ENCODE measurements around the gene CSTF1.

CSTF1 gene

DNA sequence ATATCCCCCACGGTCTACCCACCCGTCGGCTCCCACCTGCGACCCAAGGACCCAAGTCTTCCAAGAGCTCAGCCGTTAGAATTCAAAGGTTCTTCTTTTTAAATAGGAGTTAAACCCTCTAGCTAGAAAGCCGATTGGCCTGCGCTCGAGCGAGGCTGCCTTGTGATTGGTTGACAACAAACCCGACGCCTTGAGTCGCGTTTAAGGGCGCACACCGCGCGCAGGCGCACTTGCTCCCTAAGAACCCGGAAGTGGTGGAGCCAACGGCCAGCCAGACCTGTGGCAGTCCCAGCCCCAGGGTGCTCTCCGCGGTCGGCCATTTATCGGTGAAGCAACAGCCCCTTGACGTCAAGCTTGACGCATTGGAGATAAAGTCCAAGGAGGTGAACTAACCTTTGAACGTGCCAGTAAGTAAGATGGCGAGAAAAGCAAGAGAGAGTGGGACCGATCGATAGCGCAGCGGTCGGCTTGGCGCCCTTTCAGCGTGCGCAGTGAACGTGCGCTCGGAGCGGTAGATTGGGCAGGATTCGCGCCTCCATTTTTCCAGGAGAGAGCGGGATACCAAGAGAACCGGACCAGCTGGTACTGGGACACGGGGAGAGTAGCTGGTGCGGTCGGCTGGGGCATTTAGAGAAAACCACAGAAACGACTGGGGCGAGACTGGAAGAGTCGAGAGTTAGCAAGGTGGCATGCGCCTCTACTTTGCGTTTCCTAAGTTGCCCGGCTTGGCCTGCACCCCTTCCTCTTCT lies at the start of gene CSTF1, which contains the start of gene AURKA:
Gene CSTF1 (plus strand): TSS at position 514 of the 749 bp plus-strand sequence. CDS start 2,908 bp downstream, outside the sequence.
Gene AURKA (minus strand): TSS at position 84 of the 749 bp plus-strand sequence. CDS start 4,018 bp downstream, outside the sequence.
- peak; percentile 95 for DNase-seq

GRCh38 chr20:56342783-56343182 lies 49.7 kb upstream of the CSTF1 start:
- DNase-seq: no peak

GRCh38 chr20:56343861-56344381 lies 48.5 kb upstream of the CSTF1 start:
- no peak for DNase-seq

- no peak for DNase-seq
Measured at GRCh38 chr20:56345911-56346310, 46.5 kb upstream of the CSTF1 start.

DNA sequence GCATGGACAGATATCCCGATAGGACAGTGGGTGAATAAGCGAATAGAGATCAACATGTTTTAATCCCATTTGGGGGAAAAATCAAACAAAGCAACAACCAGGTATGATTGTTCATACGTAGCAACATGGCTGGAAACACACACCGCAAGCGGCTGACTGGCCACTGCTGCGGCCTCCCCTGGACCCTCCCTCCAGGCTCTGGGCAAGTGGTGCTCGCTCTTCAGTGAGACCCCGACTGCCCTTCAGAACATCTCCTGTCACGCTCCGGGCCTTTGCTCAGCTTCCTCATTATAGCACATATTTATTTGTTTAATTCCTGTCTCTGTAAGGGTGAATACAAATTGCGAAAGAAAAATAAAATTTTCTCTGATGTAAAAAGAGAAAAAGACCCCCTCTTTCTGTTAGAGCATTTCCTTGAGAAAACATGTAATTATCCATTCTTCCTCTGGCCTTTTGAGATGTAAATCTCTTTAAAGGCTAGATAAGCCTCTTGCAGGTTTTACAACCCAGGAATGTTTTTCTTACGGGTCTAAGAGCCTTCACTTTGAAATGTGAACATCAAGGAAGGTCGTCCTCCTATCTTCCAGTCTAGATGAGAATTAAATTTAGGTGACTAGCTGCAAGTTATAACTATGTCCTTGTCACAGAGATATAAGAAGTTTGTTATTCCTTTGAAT lies 44.7 kb upstream of the CSTF1 start:
- no peak for DNase-seq

- no peak for DNase-seq
Measured at GRCh38 chr20:56348305-56348693, 44.1 kb upstream of the CSTF1 start.

DNA sequence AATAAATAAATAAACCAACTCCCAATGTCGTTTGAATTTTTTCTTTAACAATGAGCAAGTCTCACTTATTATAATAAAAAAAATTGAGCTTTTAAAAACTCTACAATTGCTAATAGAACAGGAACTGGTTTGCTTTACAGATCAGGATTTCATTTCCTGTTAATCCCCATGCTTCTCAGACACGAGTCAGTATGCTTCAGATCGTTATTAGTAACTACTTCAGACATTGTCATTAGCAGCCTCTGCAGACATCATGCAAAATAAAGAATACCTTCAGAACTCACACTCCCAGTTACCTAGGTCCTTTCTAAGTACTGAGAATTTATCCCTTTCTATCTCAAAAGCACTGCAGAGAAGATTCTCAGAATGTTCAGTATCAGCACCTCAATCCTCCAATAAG lies 43.7 kb upstream of the CSTF1 start:
- no peak for DNase-seq

DNA sequence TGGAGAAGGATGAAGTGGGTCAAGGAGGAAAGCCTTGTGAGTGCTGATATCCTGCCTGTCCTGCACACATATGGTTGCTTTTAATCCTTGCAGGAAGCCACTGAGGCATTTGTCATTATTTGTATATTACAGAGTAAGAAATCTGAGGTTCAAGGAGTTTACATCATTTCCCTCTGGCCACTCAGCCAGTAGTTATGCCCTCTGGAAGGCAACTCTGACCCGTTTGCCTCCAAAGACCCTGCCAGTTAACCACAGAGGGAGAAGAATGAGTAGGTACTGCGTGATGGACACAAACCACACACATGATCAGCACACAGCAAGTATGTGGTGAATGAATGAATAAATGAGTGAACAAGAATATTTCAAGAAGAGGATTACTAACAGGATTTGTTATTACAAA lies 41.6 kb upstream of the CSTF1 start:
- no peak for DNase-seq

DNA sequence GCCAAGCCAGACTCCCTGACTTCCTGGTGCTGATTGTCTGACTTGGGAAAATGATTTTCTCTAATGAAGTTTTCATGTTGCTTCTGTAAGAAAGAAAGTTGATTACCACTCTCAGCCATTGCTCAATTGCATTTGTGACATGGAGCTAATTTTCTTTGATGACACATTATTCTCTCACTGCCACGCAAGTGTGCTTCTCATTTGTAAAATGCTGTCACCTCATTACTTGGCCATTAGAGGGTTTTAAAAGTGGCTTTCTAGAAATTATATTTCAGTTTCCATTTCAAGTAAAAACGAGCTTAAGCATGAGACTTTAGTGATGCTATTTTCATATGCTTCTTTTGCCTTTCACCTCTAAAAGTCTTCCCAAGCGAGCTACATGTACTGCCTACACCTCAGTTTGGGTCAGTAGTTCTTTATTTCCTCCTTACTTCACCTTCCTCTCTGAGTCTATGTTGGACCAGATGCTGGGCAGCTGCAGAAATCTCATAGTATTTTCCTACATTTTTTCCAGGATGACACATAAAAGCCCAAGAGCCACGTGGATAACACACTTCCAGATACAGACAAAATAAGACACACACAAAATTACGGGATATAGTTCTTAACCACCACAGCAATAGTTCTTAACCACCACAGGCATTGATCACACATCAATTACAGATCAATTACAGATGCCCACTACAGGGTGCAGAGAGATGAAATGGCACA lies 39.9 kb upstream of the CSTF1 start:
- no peak for DNase-seq

GRCh38 chr20:56353356-56353755 lies 39.1 kb upstream of the CSTF1 start:
- DNase-seq: no peak

GRCh38 chr20:56358070-56358469 lies 34.4 kb upstream of the CSTF1 start:
- no peak for DNase-seq

GRCh38 chr20:56358600-56359211 lies 33.7 kb upstream of the CSTF1 start, which contains the start of gene FAM210B:
Gene FAM210B (plus strand): TSS chr20:56358974. CDS start chr20:56359006, 32 bp downstream.
- DNase-seq: peak; percentile 52

GRCh38 chr20:56359212-56360132 lies 33.0 kb upstream of the CSTF1 start:
- DNase-seq: no peak

- no peak for DNase-seq
Measured at GRCh38 chr20:56360133-56360907, 32.1 kb upstream of the CSTF1 start.

DNA sequence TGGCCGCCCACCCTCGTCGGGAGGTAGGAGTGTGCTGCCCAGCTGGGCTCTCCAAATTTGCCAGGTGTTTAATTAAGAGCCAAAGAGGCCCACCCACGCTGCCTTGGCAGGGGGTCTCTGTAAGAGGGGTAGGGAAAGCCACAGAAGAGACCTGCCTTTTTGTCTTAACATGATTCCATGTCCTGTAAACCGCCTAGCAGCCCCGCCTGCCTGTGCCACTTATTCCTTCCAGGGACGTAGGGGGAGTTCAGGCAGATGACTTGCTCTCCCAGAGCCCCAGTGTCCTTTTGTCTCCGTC lies 31.6 kb upstream of the CSTF1 start:
- no peak for DNase-seq

- DNase-seq: no peak
Measured at GRCh38 chr20:56361900-56362299, 30.5 kb upstream of the CSTF1 start.

GRCh38 chr20:56362833-56363413 lies 29.5 kb upstream of the CSTF1 start:
- no peak for DNase-seq

DNA sequence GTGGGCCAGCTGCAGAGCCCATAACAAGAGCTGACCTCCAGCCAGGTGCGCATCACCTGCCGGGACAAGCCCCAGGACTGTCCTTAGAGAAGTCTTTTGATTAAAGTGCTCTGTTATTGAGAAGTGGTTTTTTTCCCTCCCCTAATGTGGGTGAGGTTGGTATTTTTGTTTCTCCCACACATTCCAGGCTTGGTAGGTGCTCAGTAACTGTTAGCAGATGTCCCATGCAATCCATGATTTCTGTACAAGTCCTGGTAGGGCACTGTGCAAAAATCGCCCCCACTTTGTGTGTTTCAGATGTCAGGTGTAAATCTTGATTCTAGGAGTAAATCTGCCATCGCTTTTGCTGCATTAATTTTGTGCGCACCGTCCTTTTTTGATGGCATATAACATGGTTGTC lies 29.0 kb upstream of the CSTF1 start:
- no peak for DNase-seq

DNA sequence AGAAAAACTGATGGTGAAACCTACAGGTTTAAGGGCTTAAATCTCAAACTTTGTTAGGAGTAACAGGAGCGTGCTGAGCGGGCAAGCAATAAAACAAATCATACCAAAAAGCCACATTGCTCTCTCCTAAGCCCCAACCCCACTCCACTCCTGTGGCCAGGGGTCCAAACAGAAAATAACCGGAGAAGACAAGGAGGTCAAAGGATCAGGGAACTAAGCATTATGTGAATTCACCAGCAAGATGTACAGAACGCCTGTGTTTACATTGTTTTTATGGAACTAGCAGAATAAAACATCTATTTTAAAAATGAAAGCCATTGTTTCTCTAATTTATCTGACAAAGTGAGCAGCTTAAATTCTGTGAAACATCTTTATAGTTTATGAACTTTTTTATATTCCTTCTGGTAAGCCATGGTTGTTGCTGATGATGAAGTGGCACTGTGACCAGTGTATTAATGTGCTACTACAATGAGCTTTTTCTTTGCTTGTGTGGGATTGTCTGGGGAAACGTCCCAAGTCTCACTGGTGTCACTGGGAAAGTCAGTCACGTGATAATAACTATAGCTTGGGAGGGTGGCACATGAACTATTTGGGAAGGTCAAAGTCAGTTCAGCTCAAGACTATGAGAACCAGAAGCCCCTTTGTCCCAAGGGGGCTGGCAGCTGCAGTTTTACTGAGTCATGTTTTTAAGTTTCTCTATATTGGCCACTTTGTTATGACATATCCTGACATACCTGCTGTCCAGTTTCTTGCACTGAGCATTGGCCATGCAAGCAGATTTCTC lies 23.9 kb upstream of the CSTF1 start:
- DNase-seq: no peak

DNA sequence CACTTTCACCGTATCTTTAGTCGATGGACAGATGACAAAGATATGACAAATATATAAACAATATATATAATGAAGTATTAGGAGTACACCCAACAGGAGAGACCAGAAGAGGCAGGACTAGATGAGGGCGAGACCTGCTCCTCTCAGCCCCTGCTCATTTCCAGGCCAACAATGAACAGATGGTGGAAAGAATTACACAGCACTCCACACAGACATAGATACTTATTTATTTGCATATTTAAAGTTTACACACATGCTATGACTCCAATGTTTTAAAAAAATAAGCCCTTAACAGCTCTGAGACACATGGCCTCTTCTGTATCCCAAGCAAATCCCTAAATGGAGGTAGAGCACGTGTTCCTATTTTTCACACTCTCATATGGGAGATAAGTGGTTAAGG lies 23.3 kb upstream of the CSTF1 start:
- DNase-seq: no peak

Data from NCI-H1417 treated with DMSO at 0.1 percent for 48 hours (cell line).